A673 (cell line): ENCODE data around the gene TCTN3.

Experiments
- CTCF ChIP-seq: fragments of 300-800, 200-600 bp; sonication (generic); conservative IDR thresholded peaks from 2 replicates; pipeline ENCODE4 v1.5.1; 2017; ENCODE audit warnings: low read depth, mild to moderate bottlenecking, antibody characterized with exemption, low read length, moderate library complexity, mixed read lengths
- EZH2 ChIP-seq: fragments of 200-600 bp; sonication (generic); IDR thresholded peaks from 2 replicates; pipeline ENCODE4 v1.6.1; 2017; ENCODE audit warnings: borderline replicate concordance, low read depth, mild to moderate bottlenecking, mixed read lengths, antibody characterized with exemption, low read length; ENCODE audit not compliant: poor library complexity, severe bottlenecking

GRCh38 chr10:95706573-95706972 lies 12.8 kb upstream of the TCTN3 start:
- TF ChIP-seq EZH2 (no peak), CTCF (no peak)
